Kidney (tissue), 22 donors: Measurements from ENCODE around the gene ITPKA. TPM values are rescaled to one million over a fixed set of nuclear protein-coding genes. Genes with fewer than 3 reads are reported as not detected.

Experiments used
- DNase-seq, 5 donors: peaks; one replicate each; pipeline ENCODE4 v3.0.0-alpha.2; 2013 to 2020
- FAIRE-seq: peaks from 2 replicates; lab custom pipeline; 2012; peaks lifted over from hg19 to GRCh38; lab: Jason Lieb, UNC
- H3K27ac ChIP-seq, 2 donors: one replicate each; pipeline ENCODE4 v1.7.0; 2013; ENCODE audit warnings: low read depth in 2 of 2, low read length in 2 of 2, inconsistent platforms in 1 of 2
- H3K27me3 ChIP-seq: one replicate; pipeline ENCODE4 v1.7.1; 2013; ENCODE audit warnings: low read length, inconsistent platforms; ENCODE audit not compliant: control insufficient read depth, insufficient read depth
- H3K36me3 ChIP-seq, 3 donors: one replicate each; pipeline versions ENCODE4 v1.7.0 to v1.7.1; 2013; ENCODE audit warnings: low read length in 3 of 3, control low read depth in 1 of 3, inconsistent platforms in 1 of 3; ENCODE audit not compliant: insufficient read depth in 3 of 3, control insufficient read depth in 2 of 3
- H3K4me1 ChIP-seq, 3 donors: one replicate each; pipeline versions ENCODE4 v1.7.0 to v1.7.1; 2013; ENCODE audit warnings: low read length in 3 of 3, inconsistent platforms in 1 of 3, low read depth in 1 of 3; ENCODE audit not compliant: control insufficient read depth in 2 of 3, insufficient read depth in 2 of 3
- H3K4me3 ChIP-seq, 3 donors: one replicate each; pipeline versions ENCODE4 v1.7.0 to v1.8.1; 2013; ENCODE audit warnings: low read length in 3 of 3, control low read depth in 1 of 3, inconsistent platforms in 1 of 3
- H3K9ac ChIP-seq, 3 donors: one replicate each; pipeline versions ENCODE4 v1.7.0 to v1.7.1; 2013; ENCODE audit warnings: low read length in 3 of 3, control low read depth in 1 of 3, inconsistent platforms in 1 of 3
- H3K9me3 ChIP-seq, 3 donors: one replicate each; pipeline versions ENCODE4 v1.7.0 to v1.7.1; 2013; ENCODE audit warnings: low read length in 3 of 3, control low read depth in 1 of 3, inconsistent platforms in 1 of 3; ENCODE audit not compliant: control insufficient read depth in 2 of 3, insufficient read depth in 1 of 3
- intact Hi-C: fragments of 100-400 bp; cut with DNase I; formaldehyde crosslinking; loops from one replicate; pipeline ENCODE4 v1.11.1; 2022
- long read RNA-seq, 10 donors: library from polyadenylated mRNA in 1 of 10; unstranded in 1 of 10; transcript quantifications; one replicate each; pipeline ENCODE4 v2.0.0 and lab custom pipeline, GENCODE V29; 2021 to 2026
- polyA plus RNA-seq: library from polyadenylated mRNA; stranded (reverse); fragments of 350-450 nt; fragmentation: Illumina TruSeq; extraction: RNeasy Lipid Tissue Mini Kit (QIAGEN cat#74804); gene quantifications from one replicate; pipeline ENCODE4 v1.2.3, GENCODE V29; 2014; ENCODE audit warnings: low read depth, low replicate concordance; ENCODE audit not compliant: insufficient read depth
- total RNA-seq: library from RNA; stranded (reverse); fragmentation: NEBNext Ultra II Directional; extraction: Animal tissue kit (Norgen Biotek cat#: 25700); gene quantifications from one replicate; pipeline ENCODE4 v1.2.1, GENCODE V29; 2021
- TF ChIP-seq, protein P1 (sequence below): IDR thresholded peaks from 3 replicates; pipeline ENCODE4 v1.5.1; 2012; ENCODE audit warnings: mild to moderate bottlenecking, moderate library complexity, borderline replicate concordance; ENCODE audit not compliant: insufficient read depth; ENCODE audit errors: extremely low read depth
- donor health status: control.
- donor health status: control.
- donor health status: control.
- donor health status: control.
- donor health status: control.
- donor health status: DM: yes; HTN: yes; CAD: no.
- donor health status: Normal renal cell carcinoma (clear cell type).

The ITPKA gene
- total RNA-seq (0.66 TPM), polyA plus RNA-seq (not detected)
- long read RNA-seq, donor 1, partial matches to known transcripts = 0 of 1 reads
- long read RNA-seq, donor 1, other reads (novel, unspliced or antisense) = 0 of 1 reads
- long read RNA-seq, donor 2 = 0 reads
- long read RNA-seq, donor 3 = 0 reads
- long read RNA-seq, donor 4 = 0 reads
- long read RNA-seq, donor 5 = 0 reads
- long read RNA-seq, donor 6 = 0 reads
- long read RNA-seq, donor 7, partial matches to known transcripts = 0 of 1 reads
- long read RNA-seq, donor 7, other reads (novel, unspliced or antisense) = 0 of 1 reads
- long read RNA-seq, donor 8, partial matches to known transcripts = 0 of 1 reads
- long read RNA-seq, donor 8, other reads (novel, unspliced or antisense) = 0 of 1 reads
- long read RNA-seq, donor 9 = 0 reads
- long read RNA-seq, donor 10 = 0 reads

DNA sequence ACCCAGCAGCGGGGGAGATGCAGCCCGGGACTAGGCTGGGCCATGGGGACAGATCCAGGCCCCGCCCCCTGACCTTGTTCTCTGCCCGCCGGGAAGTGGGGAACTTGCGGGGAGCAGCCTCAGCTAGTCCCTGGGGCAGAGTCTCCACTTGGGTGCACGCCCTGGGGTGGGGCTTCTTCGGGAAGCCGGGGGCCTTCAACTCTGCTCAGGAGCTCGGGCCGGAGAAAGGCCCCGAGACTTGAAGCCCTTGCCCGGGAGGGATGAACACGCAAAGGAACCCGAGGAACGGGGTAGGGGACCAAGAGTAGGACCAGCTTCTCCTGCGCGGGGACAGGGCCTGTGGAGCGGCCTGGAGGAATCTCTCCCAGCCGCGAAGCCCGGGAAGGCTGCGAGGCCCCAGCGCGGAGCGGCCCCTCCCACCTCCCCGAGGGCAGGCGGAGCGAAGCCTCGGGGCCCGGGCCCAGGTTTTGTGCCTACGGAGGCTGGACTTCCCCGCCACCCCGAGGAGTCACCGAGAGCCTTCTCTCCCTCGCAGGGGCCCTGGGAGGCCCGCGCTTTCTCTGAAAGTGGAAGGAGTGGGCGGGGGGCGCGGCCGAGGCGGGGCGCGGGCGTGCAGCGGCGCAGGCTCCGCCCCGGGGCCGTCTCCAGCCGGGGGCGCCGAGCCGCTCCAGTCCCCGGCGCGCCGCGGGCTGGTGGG lies at the start of gene ITPKA:
Gene ITPKA (plus strand): TSS at position 670 of the 697 bp plus-strand sequence. CDS start 54 bp downstream, outside the sequence.
- H3K4me1 ChIP-seq = peaks cover 0 to 16% (median 13%) of the 10 kb centered on the region in 3 donors
- peak within 1 kb of the TSS in 1 of 3 donors; percentile 61 for H3K9ac ChIP-seq
- no peak within 1 kb of the TSS for H3K27ac ChIP-seq
- peak within 1 kb of the TSS; percentile 0 to 55 (median 53) for H3K4me3 ChIP-seq
- peaks cover 6% of the 10 kb centered on the region for H3K27me3 ChIP-seq
- intact Hi-C loops = no loop called here
- no peaks in the 10 kb centered on the region for H3K9me3 ChIP-seq
- DNase-seq (peak; percentile 74 to 87 (median 82)), FAIRE-seq (no peak)
- H3K36me3 ChIP-seq = no peaks in the 10 kb centered on the region
- TF ChIP-seq, protein P1, sequence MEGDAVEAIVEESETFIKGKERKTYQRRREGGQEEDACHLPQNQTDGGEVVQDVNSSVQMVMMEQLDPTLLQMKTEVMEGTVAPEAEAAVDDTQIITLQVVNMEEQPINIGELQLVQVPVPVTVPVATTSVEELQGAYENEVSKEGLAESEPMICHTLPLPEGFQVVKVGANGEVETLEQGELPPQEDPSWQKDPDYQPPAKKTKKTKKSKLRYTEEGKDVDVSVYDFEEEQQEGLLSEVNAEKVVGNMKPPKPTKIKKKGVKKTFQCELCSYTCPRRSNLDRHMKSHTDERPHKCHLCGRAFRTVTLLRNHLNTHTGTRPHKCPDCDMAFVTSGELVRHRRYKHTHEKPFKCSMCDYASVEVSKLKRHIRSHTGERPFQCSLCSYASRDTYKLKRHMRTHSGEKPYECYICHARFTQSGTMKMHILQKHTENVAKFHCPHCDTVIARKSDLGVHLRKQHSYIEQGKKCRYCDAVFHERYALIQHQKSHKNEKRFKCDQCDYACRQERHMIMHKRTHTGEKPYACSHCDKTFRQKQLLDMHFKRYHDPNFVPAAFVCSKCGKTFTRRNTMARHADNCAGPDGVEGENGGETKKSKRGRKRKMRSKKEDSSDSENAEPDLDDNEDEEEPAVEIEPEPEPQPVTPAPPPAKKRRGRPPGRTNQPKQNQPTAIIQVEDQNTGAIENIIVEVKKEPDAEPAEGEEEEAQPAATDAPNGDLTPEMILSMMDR = no peak

DNA sequence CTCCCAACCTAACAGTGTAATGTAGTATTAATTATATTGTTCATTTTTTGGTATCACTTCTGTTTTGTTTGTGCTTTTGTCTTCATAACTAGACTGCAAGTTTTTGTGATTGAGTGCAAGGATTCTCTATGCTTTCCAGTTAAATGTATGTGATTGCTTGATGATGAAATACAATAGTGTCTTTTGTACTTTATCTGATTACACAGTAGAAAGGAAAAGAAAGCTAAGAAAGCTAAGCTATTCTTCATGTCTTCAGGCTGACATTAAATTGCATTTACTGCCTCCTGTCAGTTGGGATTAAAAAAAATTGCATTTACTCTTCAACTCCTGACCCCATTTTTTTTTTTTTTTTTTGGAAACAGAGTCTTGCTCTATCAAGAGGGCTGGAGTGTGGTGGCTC lies 48.3 kb upstream of the ITPKA start:
- H3K4me1 ChIP-seq = no peaks in the 10 kb centered on the region
- DNase-seq (no peak), FAIRE-seq (no peak)
- intact Hi-C loops = no loop called here
- TF ChIP-seq, protein P1 = no peak
- peaks cover 3 to 6% (median 3%) of the 10 kb centered on the region in 3 donors for H3K36me3 ChIP-seq
- no peaks in the 10 kb centered on the region for H3K9me3 ChIP-seq
- no peak overlapping the region for H3K4me3 ChIP-seq
- H3K27me3 ChIP-seq = no peaks in the 10 kb centered on the region
- no peak overlapping the region for H3K9ac ChIP-seq
- no peak overlapping the region for H3K27ac ChIP-seq

DNA sequence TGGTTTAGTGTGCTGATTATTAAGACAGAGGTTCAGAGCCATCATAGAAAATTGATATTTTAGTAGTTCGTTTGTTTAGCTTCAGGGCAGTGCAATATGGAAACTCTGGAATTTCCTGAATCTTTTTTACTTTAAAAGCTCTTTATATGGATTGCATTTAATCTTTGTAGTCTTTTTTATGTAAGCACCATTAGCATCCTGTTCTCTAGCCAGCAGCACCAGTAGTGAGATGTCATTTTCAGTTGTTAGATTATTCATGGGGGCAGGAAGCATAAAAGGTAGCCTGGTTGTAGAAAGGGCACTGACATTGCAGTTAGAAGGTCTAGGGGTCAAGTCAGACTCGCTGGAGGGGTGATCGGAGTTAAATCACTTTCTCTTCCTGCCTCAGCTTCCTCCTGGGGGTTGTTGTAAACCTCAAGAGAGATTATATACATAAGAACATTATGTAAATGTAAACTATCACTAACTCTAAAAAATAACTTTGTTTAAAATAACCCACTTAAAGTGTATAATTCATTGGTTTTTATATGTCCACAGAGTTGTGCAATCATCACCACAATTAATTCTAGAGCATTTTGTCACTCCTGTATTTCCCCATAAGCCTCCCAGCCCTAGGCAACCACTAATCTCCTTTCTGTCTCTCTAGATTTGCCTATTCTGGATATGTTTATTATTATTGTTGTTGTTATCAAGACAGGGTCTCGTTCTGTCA lies 31.4 kb upstream of the ITPKA start:
- no peak overlapping the region for H3K9ac ChIP-seq
- no peak for FAIRE-seq
- no peak for DNase-seq
- H3K9me3 ChIP-seq = no peaks in the 10 kb centered on the region
- H3K27ac ChIP-seq = no peak overlapping the region
- H3K27me3 ChIP-seq = no peaks in the 10 kb centered on the region
- intact Hi-C loops = no loop called here
- H3K4me3 ChIP-seq = no peak overlapping the region
- TF ChIP-seq, protein P1 = no peak
- H3K4me1 ChIP-seq = no peaks in the 10 kb centered on the region
- peaks cover 11 to 28% (median 12%) of the 10 kb centered on the region in 3 donors for H3K36me3 ChIP-seq
